Sigmoid colon (tissue), 4 donors: ENCODE data around the gene CALHM4.

Experiments used
- POLR2A ChIP-seq, 2 donors: fragments of 450-650 bp; IDR thresholded peaks; one replicate each; pipeline ENCODE4 v1.6.1; 2016; ENCODE audit warnings: antibody characterized with exemption in 2 of 2, mild to moderate bottlenecking in 2 of 2, moderate library complexity in 2 of 2
- POLR2AphosphoS5 ChIP-seq, 4 donors: sonication (generic); formaldehyde crosslinking; IDR thresholded peaks; one replicate each; pipeline ENCODE4 v1.6.1; 2017; ENCODE audit warnings: antibody characterized with exemption in 4 of 4
- TF ChIP-seq, protein P1 (sequence below), 4 experiments: fragments of 450-650 bp in 3 of 4; fragments of 200-600 bp in 1 of 4; IDR thresholded peaks; one replicate each; pipeline ENCODE4 v1.5.1; 2016 to 2019; ENCODE audit warnings: antibody characterized with exemption in 4 of 4, mild to moderate bottlenecking in 3 of 4, moderate library complexity in 2 of 4

DNA sequence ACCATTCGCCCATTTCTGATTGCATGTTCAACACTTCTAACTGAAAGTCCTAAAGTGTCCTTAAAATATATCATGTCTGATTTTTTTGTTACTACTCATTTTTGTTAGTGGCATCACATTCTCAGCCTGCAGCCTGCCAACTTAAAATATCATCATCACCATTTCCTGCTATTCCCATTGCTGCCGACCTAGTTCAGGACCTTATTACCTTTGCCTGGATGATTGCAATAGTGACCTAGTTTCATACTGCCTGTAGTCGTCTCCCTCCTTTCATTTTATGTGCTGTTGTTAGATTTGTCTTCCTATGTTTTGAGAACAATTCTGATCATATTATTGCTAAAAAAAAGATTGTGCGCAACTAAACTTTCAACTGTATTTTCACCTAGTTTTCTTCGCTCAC is 23.9 kb downstream of the CALHM4 start:
- TF ChIP-seq, protein P1, sequence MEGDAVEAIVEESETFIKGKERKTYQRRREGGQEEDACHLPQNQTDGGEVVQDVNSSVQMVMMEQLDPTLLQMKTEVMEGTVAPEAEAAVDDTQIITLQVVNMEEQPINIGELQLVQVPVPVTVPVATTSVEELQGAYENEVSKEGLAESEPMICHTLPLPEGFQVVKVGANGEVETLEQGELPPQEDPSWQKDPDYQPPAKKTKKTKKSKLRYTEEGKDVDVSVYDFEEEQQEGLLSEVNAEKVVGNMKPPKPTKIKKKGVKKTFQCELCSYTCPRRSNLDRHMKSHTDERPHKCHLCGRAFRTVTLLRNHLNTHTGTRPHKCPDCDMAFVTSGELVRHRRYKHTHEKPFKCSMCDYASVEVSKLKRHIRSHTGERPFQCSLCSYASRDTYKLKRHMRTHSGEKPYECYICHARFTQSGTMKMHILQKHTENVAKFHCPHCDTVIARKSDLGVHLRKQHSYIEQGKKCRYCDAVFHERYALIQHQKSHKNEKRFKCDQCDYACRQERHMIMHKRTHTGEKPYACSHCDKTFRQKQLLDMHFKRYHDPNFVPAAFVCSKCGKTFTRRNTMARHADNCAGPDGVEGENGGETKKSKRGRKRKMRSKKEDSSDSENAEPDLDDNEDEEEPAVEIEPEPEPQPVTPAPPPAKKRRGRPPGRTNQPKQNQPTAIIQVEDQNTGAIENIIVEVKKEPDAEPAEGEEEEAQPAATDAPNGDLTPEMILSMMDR (IDR thresholded peaks at IDR 0.05), result no peak
- TF ChIP-seq POLR2AphosphoS5 (IDR thresholded peaks at IDR 0.05), result no peak
- TF ChIP-seq POLR2A (IDR thresholded peaks at IDR 0.05), result no peak
